ENCODE results near the gene TMEM108.

TMEM108 gene

DNA sequence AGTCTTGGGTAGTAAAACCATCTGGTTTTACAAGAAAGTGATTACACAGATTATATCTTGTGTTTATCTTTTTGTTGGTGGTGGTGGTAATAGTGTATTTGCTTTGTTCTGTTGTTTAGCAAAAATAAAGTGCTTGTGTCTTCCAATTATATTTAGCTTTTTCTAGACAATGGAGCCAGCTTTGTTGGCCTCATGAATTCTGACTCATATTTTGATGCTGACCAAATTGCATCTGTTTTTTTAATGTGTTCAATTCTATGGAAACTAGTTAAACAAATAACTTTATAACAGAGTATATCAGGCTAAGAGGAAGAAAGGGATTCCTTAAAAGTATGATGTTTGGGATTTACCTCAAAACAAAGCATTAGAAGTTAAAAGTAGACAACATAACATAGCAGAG is 292.3 kb downstream of the TMEM108 start:
- Mint-ChIP-seq H3K27me3 (ENCODE audit: low read depth) (no peaks in the 10 kb centered on the region), H3K36me3 (ENCODE audit: low read depth) (no peaks in the 10 kb centered on the region), H3K4me1 (no peaks in the 10 kb centered on the region), H3K9me3 (no peaks in the 10 kb centered on the region), H3K4me3 (no peak overlapping the region), H3K27ac (no peak overlapping the region)
- no peak for TF ChIP-seq CTCF (IDR thresholded peaks at IDR 0.05; ENCODE audit: unreplicated experiment in 3 of 3)

DNA sequence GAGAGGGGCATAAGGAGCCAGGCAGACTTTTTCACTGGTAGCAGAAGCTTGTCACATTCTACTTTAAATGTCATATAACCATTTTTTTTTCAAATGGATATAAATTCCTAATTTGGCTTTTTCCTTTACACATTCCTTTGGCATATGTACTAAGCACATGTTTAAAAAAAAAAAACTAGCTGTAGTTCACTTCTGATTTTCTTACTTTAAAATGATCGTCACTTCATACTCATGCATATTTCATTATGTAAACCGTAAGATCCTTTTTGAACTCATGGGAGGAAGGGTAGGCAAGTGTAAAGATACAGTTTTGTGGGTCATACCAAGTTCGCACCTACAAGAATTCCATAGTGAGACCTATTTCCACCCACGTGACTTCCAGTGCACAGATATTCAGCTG is 316.5 kb downstream of the TMEM108 start:
- H3K36me3 Mint-ChIP-seq (ENCODE audit: low read depth): peaks cover 5% of the 10 kb centered on the region
- no peaks in the 10 kb centered on the region for H3K4me1 Mint-ChIP-seq
- H3K27me3 Mint-ChIP-seq (ENCODE audit: low read depth): peaks cover 4% of the 10 kb centered on the region
- H3K9me3 Mint-ChIP-seq: peaks cover 16% of the 10 kb centered on the region
- H3K27ac Mint-ChIP-seq: no peak overlapping the region
- H3K4me3 Mint-ChIP-seq: no peak overlapping the region
- TF ChIP-seq CTCF (IDR thresholded peaks at IDR 0.05; ENCODE audit: unreplicated experiment in 3 of 3): no peak

DNA sequence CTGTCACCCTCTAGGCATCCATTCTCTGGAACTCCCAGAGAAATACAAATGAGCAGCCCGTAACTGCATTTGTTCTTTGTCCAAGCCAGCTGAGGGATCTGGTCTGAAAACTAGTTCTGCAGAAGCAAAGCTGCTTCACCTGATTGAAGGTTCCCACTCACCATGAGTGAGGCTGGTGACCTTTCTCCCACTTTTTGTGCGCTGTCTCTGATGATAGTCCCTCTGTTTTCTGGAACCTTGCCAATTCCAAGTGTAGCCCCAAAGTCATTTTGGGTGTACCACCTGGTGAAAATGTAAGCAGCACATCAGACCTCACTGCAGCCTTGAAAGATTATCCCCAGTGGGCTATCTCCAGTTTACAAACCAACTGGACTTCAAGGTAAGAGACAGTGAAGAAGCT is 322.3 kb downstream of the TMEM108 start:
- Mint-ChIP-seq H3K27ac (no peak overlapping the region), H3K4me1 (no peaks in the 10 kb centered on the region), H3K36me3 (ENCODE audit: low read depth) (peaks cover 5% of the 10 kb centered on the region), H3K4me3 (no peak overlapping the region), H3K27me3 (ENCODE audit: low read depth) (no peaks in the 10 kb centered on the region), H3K9me3 (peaks cover 14% of the 10 kb centered on the region)
- TF ChIP-seq CTCF (IDR thresholded peaks at IDR 0.05; ENCODE audit: unreplicated experiment in 3 of 3): no peak

GRCh38 chr3:133361011-133361410 is 322.8 kb downstream of the TMEM108 start:
- Mint-ChIP-seq H3K27ac (no peak overlapping the region), H3K36me3 (ENCODE audit: low read depth) (peaks cover 4% of the 10 kb centered on the region), H3K9me3 (peaks cover 9% of the 10 kb centered on the region), H3K27me3 (ENCODE audit: low read depth) (no peaks in the 10 kb centered on the region), H3K4me3 (no peak overlapping the region), H3K4me1 (no peaks in the 10 kb centered on the region)
- TF ChIP-seq CTCF (IDR thresholded peaks at IDR 0.05; ENCODE audit: unreplicated experiment in 3 of 3): no peak

GRCh38 chr3:133361435-133361834 is 323.2 kb downstream of the TMEM108 start:
- Mint-ChIP-seq H3K9me3 (peaks cover 5% of the 10 kb centered on the region), H3K4me1 (no peaks in the 10 kb centered on the region), H3K27me3 (ENCODE audit: low read depth) (no peaks in the 10 kb centered on the region), H3K4me3 (no peak overlapping the region), H3K27ac (no peak overlapping the region), H3K36me3 (ENCODE audit: low read depth) (no peaks in the 10 kb centered on the region)
- no peak for TF ChIP-seq CTCF (IDR thresholded peaks at IDR 0.05; ENCODE audit: unreplicated experiment in 3 of 3)

DNA sequence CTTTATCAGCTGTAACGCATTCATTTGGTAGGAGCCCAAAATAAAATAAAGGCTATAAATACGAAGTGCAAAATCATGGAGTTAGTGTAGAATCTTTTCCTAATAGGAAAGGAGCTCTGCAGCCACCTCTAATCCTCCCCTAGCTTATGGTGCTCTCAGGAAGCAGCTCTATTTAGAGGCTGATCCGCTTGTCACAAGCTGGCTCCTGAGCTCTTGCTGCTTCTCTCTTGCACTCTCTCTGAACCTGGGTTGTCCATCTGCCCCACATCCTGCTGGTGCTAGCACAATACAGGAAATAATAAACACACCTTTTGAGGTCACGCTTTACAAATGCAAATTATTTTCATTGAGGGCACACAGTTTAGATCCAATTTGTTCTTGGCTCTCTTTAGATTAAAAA is 324.3 kb downstream of the TMEM108 start:
- Mint-ChIP-seq H3K9me3 (no peaks in the 10 kb centered on the region), H3K36me3 (ENCODE audit: low read depth) (no peaks in the 10 kb centered on the region), H3K27me3 (ENCODE audit: low read depth) (no peaks in the 10 kb centered on the region), H3K27ac (no peak overlapping the region), H3K4me3 (no peak overlapping the region), H3K4me1 (no peaks in the 10 kb centered on the region)
- no peak for TF ChIP-seq CTCF (IDR thresholded peaks at IDR 0.05; ENCODE audit: unreplicated experiment in 3 of 3)
